HG03175 (cell line): ENCODE results near the gene PLD3.

Source experiments
- ATAC-seq: cut with Tn5 transposase; IDR thresholded peaks from one replicate; pipeline ENCODE4 v1.9.1; 2021; ENCODE audit warnings: mild to moderate bottlenecking, moderate library complexity; ENCODE audit not compliant: unreplicated experiment

Gene PLD3, protein sequence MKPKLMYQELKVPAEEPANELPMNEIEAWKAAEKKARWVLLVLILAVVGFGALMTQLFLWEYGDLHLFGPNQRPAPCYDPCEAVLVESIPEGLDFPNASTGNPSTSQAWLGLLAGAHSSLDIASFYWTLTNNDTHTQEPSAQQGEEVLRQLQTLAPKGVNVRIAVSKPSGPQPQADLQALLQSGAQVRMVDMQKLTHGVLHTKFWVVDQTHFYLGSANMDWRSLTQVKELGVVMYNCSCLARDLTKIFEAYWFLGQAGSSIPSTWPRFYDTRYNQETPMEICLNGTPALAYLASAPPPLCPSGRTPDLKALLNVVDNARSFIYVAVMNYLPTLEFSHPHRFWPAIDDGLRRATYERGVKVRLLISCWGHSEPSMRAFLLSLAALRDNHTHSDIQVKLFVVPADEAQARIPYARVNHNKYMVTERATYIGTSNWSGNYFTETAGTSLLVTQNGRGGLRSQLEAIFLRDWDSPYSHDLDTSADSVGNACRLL

DNA sequence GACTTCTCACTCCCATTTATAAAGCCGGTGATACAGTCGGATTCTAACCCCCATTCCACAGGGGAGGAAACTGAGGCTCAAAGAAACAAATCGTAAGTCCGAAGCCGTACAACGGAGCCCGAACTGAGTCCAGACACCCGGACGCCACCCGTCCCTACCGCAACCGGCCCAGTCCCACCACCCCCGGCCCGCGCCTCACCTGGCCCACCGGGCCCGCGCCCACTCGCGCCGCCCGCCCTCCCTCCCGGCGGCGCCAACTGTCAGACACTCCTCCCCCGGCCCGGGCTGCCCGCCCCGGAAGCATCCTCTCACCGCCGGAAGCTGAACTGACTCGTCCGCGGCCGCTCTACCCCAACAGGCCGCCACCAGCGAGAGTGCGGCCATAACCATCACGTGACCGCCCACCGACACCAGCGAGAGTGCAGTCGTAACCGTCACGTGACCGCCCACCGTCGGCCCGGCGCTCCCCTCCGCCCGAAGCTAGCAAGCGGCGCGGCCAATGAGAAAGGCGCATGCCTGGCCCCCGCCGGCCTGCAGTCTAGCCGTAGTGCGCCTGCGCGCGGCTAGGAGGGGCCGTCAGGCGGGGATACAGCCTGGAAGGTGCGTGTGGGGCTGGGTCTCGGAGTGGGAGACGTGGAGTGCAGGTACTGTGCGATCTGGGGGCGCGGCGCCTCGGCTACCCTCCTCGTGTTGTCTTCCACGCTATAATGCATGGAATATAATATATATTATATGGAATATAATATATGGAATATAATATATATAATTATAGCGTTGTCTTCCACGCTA lies at the start of gene PLD3, which contains the start of gene C19orf47:
Gene PLD3, plus strand, starts transcription at position 571 of the 789 bp plus-strand sequence. CDS start 17,789 bp downstream, outside the sequence.
Gene C19orf47, minus strand, starts transcription at position 273 of the 789 bp plus-strand sequence. CDS start 6,540 bp downstream, outside the sequence.
- ATAC-seq = peak; percentile 96

DNA sequence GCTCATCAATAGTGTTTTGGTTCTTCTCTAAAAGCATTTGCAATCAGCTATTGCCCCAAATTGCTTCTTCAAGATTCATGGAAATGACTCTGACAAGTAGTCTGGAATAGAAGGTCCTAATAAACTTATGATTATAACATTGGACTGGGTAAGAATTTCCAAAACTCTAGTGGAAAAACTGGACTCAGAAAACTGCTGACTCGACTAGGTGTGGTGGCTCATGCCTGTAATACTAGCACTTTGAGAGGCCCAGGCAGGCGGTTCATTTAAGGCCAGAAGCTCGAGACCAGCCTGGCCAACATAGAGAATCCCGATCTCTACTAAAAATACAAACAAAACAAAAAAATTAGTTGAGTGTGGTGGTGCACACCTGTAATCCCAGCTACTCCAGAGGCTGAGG lies 47.8 kb upstream of the PLD3 start:
- no peak for ATAC-seq

DNA sequence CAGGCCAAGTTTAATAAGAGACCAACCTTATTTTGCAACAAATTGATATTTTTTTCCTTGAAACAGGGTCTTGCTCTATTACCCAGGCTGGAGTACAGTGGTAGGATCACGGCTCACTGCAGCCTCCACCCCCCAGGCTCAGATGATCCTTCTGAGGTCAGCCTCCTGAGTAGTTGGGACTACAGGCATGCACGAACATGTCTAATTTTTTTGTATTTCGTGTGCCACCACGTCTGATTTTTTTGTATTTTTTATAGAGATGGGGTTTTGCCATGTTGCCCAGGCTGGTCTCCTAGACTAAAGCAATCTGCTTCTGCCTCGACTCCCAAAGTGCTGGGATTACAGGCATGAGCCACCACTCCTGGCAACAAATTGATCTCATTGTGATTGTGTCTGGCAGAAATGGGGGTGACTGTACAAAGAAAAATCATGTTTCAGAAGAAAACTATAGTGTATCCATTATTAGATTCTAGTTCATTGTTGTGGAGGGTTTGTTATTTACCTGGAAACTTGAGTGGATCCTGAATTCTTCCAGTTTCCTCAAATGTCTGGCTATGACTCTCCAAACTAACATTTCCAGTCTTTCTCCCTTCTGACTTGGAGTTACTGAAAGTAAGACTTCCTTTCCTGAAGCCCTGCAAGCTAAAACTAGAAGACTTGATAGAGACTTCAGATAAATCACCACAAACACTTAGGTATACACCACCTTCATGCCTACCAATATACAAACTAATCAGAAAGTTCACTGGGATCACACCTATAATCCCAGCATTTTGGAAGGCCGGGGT lies 46.1 kb upstream of the PLD3 start:
- ATAC-seq = no peak

DNA sequence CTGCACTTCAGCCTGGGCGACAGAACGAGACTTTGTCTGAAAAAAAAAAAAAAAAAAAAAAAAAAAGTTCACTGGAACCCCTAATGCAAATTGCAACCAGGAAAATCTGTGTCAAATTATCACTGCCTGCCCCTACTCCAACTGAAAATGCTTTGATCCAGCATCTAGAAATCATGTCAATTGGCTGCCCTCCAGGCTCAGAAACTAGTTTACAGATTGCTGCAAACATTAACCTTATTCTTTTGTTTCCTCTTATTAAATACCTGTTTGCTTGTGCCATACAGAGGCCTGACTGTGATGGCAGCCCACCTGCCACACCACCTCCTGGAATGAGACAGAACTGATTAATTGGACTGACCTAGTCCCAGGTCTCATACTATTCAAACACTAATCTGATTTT lies 44.7 kb upstream of the PLD3 start:
- no peak for ATAC-seq

DNA sequence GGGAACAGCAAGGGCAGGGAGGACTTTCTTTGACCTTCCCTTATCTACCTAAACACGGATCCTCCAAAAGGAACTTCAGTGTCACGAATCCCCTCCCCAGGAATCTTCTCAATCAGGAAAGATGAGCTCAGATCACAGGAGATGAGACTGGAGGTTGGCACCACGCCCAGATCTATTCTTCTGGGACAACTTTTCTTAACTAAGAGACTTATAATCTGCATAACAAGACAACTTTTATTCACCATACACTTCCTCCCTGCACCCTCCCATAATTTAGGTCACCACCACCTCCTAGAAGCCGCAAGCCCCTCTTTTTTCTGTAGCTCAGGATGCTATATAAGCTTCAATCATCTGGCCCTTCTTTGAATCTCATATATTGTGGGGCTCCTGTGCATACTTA lies 44.2 kb upstream of the PLD3 start:
- no peak for ATAC-seq

DNA sequence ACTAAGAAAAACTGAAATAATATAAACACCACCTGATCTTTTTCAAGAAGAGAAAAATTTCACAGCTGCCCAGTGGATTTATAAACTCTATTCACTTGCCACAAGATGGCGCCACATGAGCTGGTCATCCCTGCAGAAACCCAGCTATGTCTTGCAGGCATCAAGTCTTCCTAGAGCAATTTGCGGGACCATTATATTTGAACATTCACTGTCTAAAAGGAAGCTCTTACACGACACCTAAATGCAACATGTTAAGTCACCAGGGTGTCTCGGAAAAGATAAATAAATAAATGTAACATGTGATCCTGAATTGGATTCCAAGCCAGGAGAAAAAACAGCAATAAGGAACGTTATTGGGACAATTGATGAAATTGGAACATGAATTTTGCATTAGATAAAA lies 43.1 kb upstream of the PLD3 start:
- ATAC-seq = no peak

DNA sequence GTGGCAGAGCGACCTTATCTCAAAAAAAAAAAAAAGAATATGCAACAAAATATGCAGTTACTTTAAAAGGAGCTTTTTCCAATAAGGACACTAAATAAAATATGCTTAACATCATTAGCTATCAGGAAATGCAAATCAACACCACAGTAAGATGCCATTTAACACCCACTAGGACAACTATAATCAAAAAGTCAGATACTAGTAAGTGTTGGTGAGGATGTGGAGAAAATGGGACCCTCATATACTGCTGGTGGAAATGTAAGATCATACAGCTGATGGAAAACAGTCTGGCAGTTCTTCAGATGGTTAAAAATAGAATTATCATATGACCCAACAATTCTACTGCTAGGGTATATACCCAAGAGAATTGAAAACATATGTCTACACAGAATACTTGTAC lies 38.8 kb upstream of the PLD3 start:
- no peak for ATAC-seq

DNA sequence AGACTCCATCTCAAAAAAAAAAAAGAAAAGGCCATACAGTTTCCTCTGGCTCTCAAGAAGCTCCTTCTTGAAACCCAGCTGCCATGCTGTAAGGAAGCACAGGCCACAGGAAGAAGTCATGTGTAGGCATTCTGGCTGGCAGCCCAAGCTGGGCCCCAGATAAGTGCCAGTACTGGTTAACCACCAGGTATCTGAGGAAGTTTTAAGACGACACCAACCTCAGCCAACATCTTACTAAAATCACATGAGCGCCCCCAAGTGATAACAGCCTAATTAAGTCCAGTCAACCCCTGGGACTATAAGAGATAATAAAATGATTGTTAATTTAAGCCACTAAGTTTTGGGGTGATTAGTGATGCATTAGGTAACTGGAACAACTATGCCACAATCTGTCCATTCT lies 36.0 kb upstream of the PLD3 start:
- ATAC-seq = no peak

DNA sequence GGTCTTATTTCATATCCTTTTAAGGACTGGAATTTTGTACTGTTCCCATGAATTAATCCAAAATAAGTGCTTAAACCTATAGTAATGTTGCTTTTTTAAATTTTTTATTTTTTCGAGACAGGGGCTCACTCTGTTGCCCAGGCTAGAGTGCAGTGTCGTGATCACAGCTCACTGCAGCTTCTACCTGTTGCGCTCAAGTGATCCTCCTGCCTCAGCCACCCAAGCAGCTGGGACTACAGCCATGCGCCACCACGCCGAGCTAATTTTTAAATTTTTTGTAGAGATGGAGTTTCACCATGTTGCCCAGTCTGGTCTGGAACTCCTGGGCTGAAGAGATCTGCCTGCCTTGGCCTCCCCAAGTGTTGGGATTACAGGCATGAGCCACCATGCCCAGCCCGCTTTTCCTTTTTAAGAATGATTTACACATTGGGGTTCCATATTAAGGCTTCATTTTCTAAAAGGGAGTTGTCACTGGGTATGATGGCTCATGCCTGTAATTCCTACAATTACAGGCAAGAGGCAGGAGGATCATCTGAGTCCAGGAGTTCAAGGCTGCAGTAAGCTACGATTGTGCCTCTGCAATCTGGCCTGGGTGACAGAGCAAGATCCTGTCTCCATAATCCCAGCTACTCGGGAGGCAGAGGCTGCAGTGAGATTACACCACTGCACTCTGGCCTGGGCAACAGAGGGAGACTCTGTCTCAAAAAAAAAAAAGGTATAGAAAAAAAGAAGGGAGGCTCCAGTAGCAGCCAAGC lies 35.1 kb upstream of the PLD3 start:
- no peak for ATAC-seq

DNA sequence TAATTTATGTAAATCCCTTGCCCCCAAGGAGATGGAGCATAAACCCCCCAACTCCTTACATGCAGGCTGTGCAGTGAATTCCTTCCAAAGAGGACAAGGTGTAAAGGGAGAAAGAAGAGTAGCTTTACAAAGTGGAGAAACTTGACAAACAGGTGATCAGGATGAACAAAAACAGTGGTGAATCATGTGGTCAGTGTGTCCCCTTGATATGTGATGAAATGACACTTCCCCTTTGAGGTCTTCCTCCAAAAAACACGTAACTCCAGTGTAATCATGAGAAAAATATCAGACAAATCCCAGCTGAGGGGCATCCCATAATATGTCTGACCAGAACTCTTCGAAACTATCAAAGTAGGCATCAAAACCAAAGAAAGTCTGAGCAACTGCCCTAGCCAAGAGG lies 33.8 kb upstream of the PLD3 start:
- ATAC-seq = no peak

DNA sequence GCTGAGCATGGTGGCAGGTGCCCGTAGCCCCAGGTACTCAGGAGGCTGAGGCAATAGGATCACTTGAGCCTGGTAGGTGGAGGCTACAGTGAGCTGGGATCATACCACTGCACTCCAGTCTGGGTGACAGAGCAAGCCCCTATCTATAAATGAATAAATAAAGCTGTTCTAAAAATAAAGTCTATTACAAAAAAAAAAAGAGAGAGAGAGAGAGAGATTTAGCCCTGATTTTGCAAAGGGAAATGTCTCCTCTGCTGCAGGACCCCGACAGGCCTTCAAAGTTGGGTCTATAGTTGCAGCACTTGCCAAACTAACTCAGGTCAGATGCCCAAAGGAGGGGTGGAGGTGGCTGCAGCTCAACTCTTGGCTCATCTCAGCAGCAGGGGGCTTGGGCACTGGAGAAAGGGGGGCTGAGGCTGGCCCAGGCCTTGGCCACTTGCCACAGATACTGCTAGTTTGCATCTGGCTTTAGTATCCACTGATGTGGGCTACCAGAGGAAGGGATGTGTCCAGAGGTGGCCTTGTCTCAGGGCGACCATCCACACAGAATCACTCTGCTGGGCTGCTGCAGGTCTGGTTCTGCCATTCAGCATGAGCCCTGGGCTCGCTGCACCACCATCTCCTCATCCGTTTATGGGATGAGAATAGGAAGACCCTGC lies 32.6 kb upstream of the PLD3 start:
- ATAC-seq = no peak

DNA sequence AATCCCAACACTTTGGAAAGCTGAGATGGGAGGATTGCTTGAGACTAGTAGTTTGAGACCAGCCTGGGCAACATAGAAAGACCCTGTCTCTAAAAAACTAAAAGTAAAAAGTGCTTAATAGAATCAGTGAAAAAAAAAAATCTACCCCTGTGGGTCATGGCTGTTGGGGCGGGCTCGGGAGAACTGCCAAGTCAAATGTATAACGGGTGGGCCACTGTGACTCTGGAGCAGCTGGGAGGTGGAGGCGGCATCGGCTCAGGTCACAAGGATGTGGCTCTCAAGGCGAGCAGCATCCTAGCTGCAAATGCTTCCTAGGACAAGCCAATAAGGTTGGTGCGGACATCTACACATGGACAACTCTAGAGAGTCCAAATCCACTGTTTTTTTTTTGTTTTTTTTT lies 31.2 kb upstream of the PLD3 start:
- ATAC-seq = no peak

DNA sequence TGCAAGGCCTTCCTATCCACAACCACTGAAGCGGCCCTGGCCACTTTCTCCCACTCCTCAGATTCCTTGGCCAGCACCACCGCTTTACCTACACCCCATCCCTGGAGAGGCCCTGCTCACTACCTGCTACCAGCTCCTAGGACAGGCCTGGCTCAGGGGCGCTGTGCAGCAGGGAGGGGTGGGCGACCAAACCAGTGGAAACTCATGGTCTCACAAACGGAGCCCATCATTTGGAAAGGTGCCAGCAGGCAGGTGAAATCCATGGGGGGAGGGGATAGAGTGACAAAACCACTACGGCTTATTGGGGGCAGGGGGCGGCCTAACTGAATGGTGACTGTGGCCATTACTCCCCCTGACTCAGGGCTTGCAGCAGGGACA lies 27.9 kb upstream of the PLD3 start:
- no peak for ATAC-seq

DNA sequence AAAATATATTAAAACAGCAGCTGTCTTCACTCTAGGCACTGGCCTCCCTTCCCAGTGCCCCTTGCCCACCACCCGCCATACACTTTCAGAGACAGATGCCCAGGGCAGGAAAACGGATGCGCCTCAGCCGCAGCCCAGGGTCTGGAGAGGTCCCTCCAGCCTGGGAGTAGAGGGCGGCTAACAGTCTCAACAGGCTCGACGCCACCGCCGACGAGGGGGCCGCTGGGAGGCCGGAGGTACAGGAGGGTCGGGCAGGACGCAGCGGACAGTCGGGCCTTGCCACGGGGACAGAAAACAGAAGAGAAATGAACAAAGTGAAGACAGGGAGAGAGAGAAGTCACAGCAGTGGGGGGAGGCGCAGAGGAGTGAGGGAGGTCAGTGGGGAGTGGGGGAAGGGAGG lies 27.4 kb upstream of the PLD3 start:
- no peak for ATAC-seq

DNA sequence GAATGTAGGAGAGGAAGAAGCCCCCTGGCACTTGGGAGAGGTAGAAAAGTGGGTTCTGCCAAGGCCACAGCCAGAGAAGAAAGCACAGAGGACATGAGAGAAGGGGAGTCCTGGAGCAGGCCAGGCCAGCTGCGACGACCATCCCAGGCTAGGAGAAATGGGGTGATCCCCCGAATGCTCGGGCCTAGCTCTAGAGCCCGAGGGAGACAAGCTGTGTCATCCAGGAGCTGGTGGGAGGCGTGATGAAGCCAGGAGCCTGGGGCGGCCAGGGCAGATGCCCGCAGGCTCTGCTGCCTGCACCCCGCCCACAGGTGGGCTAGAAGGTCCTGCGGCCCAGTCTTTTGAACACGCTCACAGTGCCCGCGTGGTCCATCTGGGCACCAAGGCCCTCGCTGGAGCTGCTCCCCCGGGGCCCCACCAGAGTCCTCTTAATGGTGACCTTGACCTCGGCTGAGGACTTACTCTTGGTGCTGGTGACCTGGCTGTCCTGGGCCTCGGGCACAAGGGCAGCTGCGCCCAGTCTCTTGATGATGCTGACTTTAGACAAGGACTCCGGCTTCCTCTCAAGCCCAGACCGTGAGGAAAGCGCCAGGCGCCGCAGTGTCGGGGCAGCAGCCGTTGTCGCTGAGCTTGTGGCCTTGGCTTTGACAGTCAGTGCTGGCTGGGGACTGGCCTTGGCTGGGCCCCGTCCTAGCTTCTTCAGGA lies 26.8 kb upstream of the PLD3 start:
- no peak for ATAC-seq

DNA sequence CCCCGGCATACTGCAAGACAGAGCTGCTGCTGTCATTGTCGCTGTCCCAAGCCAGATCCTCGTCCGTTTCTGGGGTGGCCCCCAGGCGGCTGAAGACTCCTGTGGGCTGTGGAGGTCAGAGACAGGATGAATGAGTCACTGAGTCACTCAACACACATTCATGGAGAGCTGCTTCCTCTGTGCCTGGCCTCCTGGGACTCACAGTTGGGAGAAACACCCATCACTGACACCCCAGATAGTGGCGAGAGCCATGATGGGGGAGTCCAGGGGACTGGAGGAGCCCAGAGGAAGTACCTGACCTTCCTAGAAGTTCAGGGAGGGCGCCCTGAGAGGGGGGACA lies 26.3 kb upstream of the PLD3 start:
- ATAC-seq = no peak

DNA sequence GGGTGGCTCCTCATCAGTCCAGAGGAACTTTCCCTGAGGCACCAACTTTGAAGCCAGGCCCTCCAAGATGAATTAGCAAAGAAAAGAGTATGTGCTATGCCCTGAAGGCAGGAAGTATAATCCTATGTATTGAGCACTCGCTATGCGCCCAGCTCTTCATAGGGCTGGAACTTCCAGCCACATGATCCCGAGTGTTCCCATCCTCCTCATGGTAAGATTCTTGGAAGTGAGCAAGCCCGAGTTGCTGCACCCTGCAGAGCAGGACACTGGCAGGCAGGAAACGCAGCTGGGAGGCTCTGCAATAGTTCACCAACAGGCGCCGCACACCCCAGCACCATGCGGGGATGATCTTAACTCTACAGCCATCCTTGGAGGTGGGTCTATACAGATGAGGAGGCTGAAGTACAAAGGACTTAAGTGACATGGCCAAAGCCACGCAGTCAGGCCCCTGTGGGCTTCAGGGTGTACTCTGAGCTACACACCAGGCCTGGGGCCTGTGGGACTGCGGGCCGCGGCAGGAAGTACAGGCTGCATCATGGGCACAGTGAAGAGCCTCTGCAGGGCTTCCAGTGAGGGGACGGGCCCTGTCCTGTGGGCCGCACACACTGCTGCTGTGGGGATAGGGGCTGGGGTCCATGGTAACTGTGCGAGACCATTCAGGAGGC lies 25.4 kb upstream of the PLD3 start:
- no peak for ATAC-seq

DNA sequence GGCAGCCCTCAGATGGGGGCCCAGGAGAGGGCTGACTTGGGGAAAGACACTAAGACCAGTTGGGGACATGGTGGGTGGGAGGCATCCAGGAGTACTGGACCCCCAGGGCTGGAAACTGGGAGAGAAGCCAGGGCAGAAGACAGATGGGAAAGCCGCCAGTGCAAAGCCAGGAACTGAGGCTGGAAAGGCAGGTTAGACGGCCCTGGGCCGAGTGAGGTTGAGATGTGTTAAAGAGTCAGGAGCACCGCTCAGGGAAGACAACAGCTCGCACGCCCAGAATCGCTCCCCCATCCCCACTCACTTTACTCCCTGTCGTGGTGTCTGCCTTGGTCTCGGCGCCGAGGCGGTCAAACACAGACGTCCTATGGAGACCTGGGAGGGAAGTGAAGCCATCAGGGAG lies 24.8 kb upstream of the PLD3 start:
- ATAC-seq = no peak

DNA sequence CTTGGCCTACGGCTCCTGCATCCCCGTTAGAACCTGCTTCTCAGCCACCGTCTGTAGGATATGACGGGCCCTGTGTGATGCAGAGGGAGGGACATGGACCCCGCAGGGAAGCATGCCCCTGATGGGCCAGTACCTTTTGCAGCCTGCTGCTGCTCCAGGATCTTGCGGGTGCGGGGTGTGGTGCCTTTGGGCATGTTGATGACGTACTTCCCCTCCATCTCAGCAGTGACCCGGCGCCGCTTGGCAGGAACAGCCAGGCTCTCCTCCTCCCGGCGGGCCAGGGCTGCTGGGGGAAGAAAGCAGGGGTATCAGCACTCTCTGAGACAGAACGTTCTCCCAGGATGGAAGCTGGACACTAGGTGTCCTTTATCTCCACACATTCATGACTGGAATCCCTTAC lies 22.3 kb upstream of the PLD3 start:
- ATAC-seq = no peak
